Stimulated activated CD4-positive, alpha-beta T cell treated with anti-CD3 and anti-CD28 coated beads, Interleukin-12 subunit alpha, Interleukin-12 subunit beta, amount 100 ng/mL, for 24 hours (primary cell): ENCODE results near the gene PHKA2.

Experiments
- DNase-seq, 2 experiments: peaks; one replicate each; pipeline ENCODE4 v3.0.0-alpha.2; 2020; ENCODE audit warnings: low read depth in 2 of 2

PHKA2 gene

DNA sequence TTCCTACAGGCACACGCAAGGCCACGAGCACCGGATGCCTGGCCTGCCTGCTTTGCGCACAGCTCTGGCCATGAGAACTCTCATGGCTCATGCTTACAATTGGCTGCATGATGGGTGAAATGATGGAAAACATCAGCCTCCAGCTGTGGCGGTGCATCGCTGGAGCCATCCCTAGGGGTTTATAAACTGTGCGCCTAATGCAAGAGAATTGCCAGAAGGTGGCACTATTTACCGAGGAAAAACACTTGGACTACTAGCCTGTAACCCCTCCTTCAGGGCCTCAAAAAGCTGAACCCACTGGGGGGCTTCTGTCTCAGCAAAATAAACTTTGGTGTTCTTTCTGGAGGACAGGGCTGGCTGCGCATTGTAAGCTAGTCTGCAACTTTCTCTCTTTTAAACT lies 51.9 kb downstream of the PHKA2 start:
- DNase-seq, result no peak

DNA sequence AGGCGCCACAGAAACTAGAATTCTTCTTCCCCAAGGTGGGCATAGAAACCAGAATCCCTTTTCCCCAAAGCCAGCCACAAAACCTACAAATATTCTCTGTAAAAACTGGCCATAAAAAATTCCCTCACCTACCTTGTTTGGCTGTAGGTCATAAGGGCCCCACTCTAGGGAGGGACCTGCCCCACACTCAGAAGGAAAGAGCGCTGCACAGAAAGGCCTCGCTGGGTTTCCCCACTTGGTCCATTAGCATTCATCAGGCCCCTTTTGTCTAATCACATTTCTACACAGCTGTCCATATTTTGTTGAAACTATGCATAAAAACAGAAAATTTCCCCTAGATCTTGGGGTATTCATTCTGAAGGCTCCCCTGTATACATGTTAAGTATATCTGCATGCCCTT lies 54.1 kb downstream of the PHKA2 start:
- no peak for DNase-seq

GRCh38 chrX:18927558-18927957 lies 56.4 kb downstream of the PHKA2 start:
- no peak for DNase-seq

DNA sequence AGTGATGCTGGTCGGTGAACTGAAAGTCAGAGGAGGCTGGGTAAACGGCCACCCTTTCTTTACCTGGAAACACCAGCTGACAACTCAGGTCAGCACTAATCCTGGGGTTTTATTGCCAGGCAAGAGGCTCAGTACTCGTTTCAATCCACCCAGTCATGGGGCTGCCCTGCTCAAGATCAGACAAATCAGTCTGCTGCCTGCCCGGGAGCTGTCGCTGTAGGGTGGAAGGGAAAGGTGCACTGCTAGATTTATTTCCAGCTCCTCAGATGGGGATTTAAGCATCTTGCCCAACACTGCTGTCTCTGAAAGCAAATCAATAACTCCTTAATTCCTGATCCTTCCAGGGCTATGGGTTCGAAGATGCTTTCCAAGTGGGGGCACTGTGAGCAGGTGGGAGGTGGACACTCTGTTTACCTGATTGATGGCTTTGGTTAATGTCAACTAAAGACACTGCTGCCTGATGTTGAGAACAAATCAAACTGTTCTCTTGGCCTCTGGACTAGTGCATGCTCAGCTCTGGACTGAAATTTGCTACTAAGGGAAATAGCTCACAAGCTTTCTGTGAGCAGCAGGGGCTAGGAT lies 59.3 kb downstream of the PHKA2 start:
- no peak for DNase-seq

DNA sequence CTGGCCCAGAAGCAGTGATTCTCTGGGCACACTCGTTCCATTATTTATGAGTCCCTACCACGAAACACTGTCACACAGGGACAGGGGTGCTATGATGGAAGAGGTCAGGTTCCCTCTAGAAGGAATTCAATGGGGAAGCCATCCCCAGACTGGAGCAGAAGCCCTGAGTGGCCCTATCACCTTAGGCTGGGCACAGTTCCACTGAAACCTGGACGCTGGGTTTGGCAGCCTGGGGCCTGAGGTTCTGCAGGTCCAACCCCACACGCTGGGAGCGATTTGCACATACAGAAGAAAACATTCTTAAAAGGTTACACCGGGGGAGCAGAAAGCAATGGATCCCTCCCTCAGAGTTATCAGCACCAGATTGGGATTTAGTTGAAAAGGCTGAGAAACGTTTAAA lies 63.3 kb downstream of the PHKA2 start:
- DNase-seq, result no peak

- DNase-seq, result no peak
These were observed 63.8 kb downstream of the PHKA2 start for GRCh38 chrX:18920079-18920478.

DNA sequence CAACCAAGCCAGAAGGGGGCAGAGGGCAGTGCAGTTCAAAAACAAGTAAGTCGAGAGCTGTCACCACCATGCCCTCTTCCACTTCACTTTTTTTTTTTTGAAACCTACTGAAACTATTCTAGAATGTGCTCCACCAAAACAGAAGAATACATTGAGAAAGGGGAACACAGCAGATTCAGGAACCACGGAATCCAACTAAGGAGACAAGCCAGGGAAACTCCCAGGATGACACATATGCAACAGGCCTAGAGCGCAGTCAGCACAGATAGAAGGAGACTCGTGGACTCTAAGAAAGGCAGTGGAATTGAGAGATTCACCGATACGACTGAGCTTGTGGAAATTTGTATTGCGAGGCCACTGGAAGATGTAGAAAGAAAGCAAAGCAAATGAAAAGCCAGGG lies 66.1 kb downstream of the PHKA2 start:
- no peak for DNase-seq

DNA sequence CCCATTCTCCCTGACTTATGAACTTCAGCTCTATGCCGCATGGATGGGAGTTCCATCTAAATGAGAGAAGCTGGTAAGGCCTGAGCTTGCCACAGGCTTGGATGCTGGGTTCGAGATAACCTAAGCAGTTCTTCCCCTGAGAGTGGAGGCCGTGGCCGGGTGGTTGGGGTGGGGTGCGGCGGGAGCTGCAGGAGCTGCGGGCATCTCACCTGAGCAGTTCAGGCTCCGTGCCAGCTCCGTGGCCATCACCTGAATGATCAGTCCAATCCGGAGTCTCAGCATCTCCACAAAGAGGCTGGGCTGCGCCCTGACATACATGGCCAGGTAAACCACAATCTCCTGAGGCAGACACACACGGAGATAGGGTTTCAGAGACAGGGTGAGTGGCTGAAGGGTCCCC lies 77.6 kb downstream of the PHKA2 start:
- no peak for DNase-seq

DNA sequence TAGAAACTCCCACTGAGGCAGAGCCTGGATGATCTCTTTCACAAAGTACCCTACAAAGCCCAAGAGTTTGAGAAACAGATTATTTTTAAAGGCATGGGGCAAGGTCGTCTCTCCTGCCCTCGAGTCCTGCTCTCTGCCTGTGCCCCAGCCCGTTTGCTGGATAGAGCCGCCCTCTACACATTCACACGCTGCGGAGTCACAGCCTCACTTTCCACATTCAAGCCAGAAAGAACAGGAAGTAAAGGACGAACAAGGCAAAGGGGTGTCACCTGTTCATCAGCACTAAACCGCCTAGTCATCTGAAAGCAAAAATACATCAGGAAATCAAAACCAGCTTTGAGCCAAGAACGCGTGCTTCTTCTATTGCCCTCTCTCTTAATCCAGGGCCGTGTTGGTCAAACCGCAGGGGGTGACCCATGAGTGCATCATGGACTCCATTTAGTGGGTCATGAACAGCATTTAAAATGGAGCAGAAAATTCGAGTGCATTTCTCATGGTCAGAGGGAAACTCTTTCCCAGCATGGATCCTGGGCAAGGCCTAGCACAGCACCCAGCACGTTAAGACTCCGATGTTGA lies 83.4 kb downstream of the PHKA2 start:
- no peak for DNase-seq

GRCh38 chrX:18899796-18900380 lies 84.0 kb downstream of the PHKA2 start:
- DNase-seq, result no peak

GRCh38 chrX:18898492-18898891 lies 85.4 kb downstream of the PHKA2 start:
- no peak for DNase-seq

- DNase-seq, result no peak
These were observed 85.8 kb downstream of the PHKA2 start for GRCh38 chrX:18898091-18898490.

DNA sequence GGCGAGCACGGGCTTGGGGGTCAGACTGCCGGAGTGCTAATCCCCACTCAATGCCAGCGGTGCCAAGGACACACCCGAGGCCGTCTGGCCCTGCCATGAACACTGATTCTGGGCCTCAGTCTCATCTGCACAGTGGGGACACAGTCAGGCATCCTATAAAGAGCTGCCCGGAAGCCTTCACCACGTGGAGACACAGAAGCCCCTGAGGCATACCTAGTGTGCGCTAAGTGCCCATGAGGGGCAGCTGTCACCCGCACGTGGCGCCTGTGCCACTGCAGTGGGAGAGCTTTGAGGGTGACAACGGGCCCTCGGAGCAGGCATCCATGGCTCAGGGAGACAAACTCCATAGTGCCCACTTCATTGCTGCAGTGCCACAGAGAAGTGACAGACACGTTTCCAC lies 86.3 kb downstream of the PHKA2 start:
- DNase-seq, result no peak

DNA sequence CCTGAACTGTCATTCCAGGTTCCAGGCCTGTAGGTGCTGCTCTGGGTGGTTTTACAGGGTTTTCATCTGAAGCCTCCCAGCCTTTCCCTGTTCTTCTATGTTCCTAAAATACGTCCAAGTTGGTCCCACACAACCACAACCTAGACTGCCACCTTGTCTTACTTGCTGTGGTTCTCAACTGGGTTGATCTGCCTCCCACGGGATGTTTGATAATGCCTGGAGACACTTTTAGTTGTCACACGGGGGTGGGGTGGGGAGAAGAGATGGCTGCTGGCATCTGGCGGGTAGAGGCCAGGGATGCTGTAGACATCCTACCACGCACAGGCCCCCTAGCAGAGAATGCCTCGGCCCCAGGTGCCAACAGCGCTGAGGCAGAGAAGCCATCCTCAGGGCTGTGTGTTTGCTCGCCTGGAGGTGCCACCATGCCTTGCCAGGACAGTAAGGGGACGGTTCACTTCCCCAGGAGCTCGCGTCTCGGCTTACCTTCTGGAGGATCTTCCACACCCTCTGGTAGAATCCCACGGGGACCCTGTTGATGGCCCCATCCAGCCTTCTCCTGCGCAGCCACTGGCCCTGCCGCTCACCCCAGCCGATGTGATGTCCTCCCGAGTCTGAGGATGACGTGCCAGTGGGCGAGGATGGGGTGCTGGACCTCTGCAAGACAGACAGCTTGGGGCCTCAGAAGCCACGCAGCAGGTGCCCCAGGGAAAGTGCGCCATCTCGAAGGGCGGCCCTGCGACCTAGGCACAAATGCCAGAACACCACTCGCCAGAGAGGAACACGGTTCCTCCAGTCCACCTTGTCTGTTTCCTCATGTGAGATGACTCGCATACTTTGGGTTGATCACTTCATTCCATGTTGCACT lies 87.0 kb downstream of the PHKA2 start:
- no peak for DNase-seq

- no peak for DNase-seq
These were observed 88.5 kb downstream of the PHKA2 start for GRCh38 chrX:18895189-18895951.

- DNase-seq, result no peak
These were observed 89.8 kb downstream of the PHKA2 start for GRCh38 chrX:18894156-18894555.

GRCh38 chrX:18893536-18893935 lies 90.4 kb downstream of the PHKA2 start:
- DNase-seq, result no peak

DNA sequence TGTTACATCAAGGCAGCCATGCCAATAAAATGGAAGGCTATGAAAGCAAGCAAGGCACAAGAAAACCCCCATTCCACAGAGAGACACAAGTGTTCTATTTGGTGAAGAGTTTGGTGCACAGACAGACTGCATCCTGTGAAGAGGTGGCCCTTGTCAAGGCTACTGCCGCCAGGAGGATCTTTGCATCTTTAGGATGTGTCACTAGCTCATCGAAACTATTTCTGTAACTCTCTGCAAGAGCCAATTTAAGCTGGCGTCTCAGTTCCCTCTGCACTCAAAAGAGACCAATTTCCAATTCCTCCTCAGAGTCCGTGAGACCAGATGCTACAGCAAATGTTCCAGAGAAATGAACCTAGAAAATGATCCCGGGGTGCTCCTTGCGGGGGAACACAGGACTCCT lies 91.0 kb downstream of the PHKA2 start:
- DNase-seq, result no peak

- DNase-seq, result no peak
These were observed 92.4 kb downstream of the PHKA2 start for GRCh38 chrX:18891548-18891945.

- no peak for DNase-seq
These were observed 93.0 kb downstream of the PHKA2 start for GRCh38 chrX:18890724-18891547.

- no peak for DNase-seq
These were observed 93.9 kb downstream of the PHKA2 start for GRCh38 chrX:18890049-18890381.
